Measurements from ENCODE around the gene ITGA8.

ITGA8 gene

GRCh38 chr10:15730341-15730740, 10.6 kb upstream of the ITGA8 start:
- DNase-seq (ENCODE audit: low spot score), result no peak

GRCh38 chr10:15729890-15730289, 10.2 kb upstream of the ITGA8 start:
- no peak for DNase-seq (ENCODE audit: low spot score)

- no peak for DNase-seq (ENCODE audit: low spot score)
Observed at GRCh38 chr10:15726042-15726441, 6.3 kb upstream of the ITGA8 start.

GRCh38 chr10:15725603-15726002, 5.9 kb upstream of the ITGA8 start:
- DNase-seq (ENCODE audit: low spot score), result no peak

- DNase-seq (ENCODE audit: low spot score), result no peak
Observed at GRCh38 chr10:15724683-15725082, 5.0 kb upstream of the ITGA8 start.

GRCh38 chr10:15723803-15724202, 4.1 kb upstream of the ITGA8 start:
- DNase-seq (ENCODE audit: low spot score), result no peak

- no peak for DNase-seq (ENCODE audit: low spot score)
Observed at GRCh38 chr10:15720635-15721287, 1.0 kb upstream of the ITGA8 start.

GRCh38 chr10:15719049-15719898, 448 bp downstream of the ITGA8 start:
- no peak for DNase-seq (ENCODE audit: low spot score)

GRCh38 chr10:15718694-15719048, 1.1 kb downstream of the ITGA8 start:
- DNase-seq (ENCODE audit: low spot score), result no peak

GRCh38 chr10:15715619-15716227, 4.0 kb downstream of the ITGA8 start:
- DNase-seq (ENCODE audit: low spot score), result no peak

- DNase-seq (ENCODE audit: low spot score), result no peak
Observed at GRCh38 chr10:15714847-15715246, 4.9 kb downstream of the ITGA8 start.

GRCh38 chr10:15712883-15713282, 6.8 kb downstream of the ITGA8 start:
- no peak for DNase-seq (ENCODE audit: low spot score)

- DNase-seq (ENCODE audit: low spot score), result no peak
Observed at GRCh38 chr10:15710455-15710854, 9.3 kb downstream of the ITGA8 start.

GRCh38 chr10:15705298-15705697, 14.4 kb downstream of the ITGA8 start:
- DNase-seq (ENCODE audit: low spot score), result no peak

GRCh38 chr10:15704581-15704968, 15.1 kb downstream of the ITGA8 start:
- DNase-seq (ENCODE audit: low spot score), result no peak

GRCh38 chr10:15703944-15704580, 15.7 kb downstream of the ITGA8 start:
- DNase-seq (ENCODE audit: low spot score), result no peak

- DNase-seq (ENCODE audit: low spot score), result no peak
Observed at GRCh38 chr10:15703151-15703880, 16.4 kb downstream of the ITGA8 start.

- DNase-seq (ENCODE audit: low spot score), result no peak
Observed at GRCh38 chr10:15700078-15700674, 19.5 kb downstream of the ITGA8 start.

GRCh38 chr10:15695852-15696251, 23.9 kb downstream of the ITGA8 start:
- no peak for DNase-seq (ENCODE audit: low spot score)

- no peak for DNase-seq (ENCODE audit: low spot score)
Observed at GRCh38 chr10:15690031-15690430, 29.7 kb downstream of the ITGA8 start.

- no peak for DNase-seq (ENCODE audit: low spot score)
Observed at GRCh38 chr10:15684768-15685167, 35.0 kb downstream of the ITGA8 start.

GRCh38 chr10:15681076-15681475, 38.6 kb downstream of the ITGA8 start:
- no peak for DNase-seq (ENCODE audit: low spot score)
